ENCODE measurements around the gene SETD1A. TPM values are rescaled to one million over a fixed set of nuclear protein-coding genes. Genes with fewer than 3 reads are reported as not detected.
A peak's percentile ranks its signal among the peaks of the same experiment; 100 is the strongest.
"Not testable (repeated sequence)": the region's sequence is repeated elsewhere in the genome, so short reads cannot be mapped to it uniquely, and the experiment has no call there.

The SETD1A gene
- total RNA-seq, 1 donor from 2014 or later, result 4.7 TPM

DNA sequence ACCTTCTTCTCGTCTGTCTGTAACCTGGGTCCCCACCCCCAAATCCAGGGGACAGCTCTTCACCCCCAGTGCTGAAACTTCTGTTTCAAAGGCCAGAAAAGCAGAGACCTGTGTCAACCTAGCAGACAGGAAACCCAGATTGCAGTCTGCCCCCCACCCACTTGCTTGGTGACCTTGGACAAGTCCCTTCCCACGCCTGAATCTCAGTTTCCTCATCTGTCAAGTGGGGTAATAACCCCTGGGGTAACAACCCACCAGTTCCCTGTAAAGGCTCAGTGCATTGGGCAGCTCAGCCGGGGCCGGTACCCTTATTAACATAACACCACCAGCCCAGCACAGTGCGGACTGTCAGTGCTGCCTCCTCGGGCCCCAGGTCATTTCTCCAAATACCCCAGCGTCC lies 51.6 kb downstream of the SETD1A start:
- TF ChIP-seq, protein P1, sequence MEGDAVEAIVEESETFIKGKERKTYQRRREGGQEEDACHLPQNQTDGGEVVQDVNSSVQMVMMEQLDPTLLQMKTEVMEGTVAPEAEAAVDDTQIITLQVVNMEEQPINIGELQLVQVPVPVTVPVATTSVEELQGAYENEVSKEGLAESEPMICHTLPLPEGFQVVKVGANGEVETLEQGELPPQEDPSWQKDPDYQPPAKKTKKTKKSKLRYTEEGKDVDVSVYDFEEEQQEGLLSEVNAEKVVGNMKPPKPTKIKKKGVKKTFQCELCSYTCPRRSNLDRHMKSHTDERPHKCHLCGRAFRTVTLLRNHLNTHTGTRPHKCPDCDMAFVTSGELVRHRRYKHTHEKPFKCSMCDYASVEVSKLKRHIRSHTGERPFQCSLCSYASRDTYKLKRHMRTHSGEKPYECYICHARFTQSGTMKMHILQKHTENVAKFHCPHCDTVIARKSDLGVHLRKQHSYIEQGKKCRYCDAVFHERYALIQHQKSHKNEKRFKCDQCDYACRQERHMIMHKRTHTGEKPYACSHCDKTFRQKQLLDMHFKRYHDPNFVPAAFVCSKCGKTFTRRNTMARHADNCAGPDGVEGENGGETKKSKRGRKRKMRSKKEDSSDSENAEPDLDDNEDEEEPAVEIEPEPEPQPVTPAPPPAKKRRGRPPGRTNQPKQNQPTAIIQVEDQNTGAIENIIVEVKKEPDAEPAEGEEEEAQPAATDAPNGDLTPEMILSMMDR (conservative IDR thresholded peaks at IDR 0.05; ENCODE audit: low read depth, low read length), result no peak
- no peak overlapping the region for H3K4me3 ChIP-seq (ENCODE audit: low read depth, low read length)
- no peak for DNase-seq (ENCODE audit: low read depth)

DNA sequence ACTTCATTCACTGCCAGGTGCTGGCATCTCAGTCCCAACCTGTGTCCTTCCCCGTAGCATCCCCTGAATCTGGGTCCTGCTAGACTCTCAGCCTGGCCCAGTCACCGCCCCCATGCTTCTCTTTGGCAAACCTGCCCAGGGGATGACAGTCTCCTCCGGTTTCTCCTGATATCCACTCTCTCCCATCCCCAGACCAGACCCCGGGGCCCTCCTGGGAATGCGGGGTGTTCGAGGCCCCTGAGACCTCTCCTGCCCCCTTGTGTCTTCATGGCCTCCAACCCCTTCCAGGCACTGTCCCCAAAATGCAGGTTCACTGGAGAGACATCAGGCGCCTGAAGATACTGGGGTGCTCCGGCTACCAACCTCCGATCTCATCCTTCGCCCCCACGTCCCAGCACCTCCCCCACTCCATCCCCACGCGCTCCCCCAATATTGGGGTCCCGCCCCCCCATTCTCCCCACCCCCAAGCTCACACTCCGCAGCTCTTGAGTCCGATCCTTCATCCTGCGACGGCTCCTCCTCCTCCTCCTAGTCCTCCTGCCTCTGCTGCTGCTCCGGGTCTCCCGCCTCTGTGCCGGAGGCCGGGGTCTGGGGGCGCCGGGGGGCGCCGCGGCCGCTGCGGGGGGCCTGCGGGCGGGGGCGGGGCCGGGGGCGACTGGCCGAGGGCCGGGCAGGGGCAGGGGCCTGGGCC lies 52.5 kb downstream of the SETD1A start:
- TF ChIP-seq, protein P1 (conservative IDR thresholded peaks at IDR 0.05; ENCODE audit: low read depth, low read length), result peak; percentile 10
- H3K4me3 ChIP-seq (ENCODE audit: low read depth, low read length), result no peak overlapping the region
- DNase-seq (ENCODE audit: low read depth), result no peak

DNA sequence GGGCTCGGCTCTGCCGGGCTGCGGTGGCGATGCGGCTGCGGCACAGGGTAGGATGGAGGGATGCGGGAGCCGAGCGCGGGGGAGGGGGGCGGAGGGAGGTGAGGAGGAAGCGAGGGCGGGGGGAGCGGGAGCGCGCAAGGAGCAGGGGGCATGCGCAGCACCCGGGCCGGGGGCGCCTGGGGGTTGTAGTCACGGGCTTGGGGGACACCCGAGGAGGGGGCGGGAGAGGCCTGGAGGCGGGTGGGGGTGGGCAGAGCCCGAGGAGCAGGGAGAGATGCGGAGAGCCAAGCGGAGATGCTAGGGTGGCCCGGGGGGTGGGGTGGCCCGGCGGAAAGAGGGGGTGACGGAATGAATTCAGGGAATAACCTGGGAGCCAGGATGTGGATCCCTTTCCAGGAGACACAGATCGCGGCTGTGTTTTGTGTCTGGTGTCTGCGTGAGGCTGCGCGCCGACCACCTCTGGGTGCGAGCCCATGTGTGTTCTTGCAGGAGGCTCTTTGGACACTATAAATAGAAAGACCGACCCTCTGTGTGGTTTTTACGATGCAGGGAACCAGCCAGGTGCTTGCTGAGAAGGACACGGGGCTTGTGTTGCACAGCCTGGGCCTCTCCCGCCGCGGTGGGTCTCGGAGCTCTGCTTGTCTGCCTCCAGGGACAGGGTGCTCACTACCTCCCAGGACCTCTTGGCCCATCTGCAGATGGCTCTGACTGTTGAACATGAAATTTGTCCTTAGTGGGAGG lies 53.2 kb downstream of the SETD1A start, which contains the start of gene STX1B:
Gene STX1B (minus strand): TSS at position 54 of the 741 bp plus-strand sequence. CDS start 242 bp downstream, outside the sequence.
- TF ChIP-seq, protein P1 (conservative IDR thresholded peaks at IDR 0.05; ENCODE audit: low read depth, low read length), result no peak
- H3K4me3 ChIP-seq (ENCODE audit: low read depth, low read length), result peak within 1 kb of the TSS; percentile 7
- no peak for DNase-seq (ENCODE audit: low read depth)

DNA sequence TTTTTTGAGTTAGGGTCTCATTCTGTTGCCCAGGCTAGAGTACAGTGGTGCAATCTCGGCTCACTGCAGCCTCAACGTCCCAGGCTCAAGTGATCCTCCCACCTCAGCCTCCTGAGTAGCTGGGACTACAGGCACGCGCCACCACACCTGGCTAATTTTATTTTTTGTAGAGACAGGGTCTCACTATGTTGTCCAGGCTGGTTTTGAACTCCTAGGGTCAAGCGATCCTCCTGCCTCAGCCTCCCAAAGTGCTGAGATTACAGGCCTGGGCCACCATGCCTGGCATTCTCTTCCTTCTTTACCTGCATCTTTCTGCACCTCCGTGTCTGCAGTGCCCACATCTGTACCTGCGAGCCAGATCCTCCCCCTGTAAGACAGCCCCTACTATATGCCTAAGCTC lies 54.3 kb downstream of the SETD1A start:
- not testable (repeated sequence) for DNase-seq (ENCODE audit: low read depth); H3K4me3 ChIP-seq (ENCODE audit: low read depth, low read length)

DNA sequence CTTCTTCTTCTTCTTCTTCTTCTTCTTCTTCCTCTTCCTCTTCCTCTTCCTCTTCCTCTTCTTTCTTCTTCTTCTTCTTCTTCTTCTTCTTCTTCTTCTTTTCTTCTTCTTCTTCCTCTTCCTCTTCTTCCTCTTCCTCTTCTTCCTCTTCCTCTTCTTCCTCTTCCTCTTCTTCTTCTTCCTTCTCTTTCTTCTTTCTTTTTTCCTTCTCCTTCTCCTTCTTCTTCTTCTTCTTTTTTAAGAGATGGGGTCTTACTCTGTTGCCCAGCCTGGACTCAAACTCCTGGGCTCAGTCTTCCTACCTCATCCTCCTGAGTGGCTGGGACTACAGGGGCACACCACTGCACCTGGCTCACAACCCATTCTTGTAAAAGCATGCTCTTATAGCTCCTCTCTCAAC lies 55.7 kb downstream of the SETD1A start:
- H3K4me3 ChIP-seq (ENCODE audit: low read depth, low read length); DNase-seq (ENCODE audit: low read depth): not testable (repeated sequence)

DNA sequence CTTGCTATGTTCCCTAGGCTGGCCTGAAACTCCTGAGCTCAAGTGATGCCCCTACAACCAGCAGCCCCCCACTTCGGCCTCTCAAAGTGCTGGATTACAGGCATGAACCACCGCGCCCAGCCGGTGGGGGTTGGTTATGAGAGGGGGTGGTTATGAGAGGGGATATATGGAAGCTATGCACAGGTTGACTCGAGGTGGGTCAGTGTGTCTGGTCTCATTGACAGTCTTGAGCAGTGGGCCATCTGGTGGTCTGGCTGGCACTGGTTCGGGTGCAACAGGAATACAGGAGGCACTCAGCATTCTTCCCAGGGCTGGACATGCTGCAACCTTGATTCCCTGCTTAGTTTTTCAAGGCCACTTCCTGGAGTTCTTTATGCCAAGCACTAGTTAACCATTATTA lies 58.5 kb downstream of the SETD1A start:
- TF ChIP-seq, protein P1 (conservative IDR thresholded peaks at IDR 0.05; ENCODE audit: low read depth, low read length), result peak; percentile 20
- H3K4me3 ChIP-seq (ENCODE audit: low read depth, low read length), result no peak overlapping the region
- DNase-seq (ENCODE audit: low read depth), result no peak

DNA sequence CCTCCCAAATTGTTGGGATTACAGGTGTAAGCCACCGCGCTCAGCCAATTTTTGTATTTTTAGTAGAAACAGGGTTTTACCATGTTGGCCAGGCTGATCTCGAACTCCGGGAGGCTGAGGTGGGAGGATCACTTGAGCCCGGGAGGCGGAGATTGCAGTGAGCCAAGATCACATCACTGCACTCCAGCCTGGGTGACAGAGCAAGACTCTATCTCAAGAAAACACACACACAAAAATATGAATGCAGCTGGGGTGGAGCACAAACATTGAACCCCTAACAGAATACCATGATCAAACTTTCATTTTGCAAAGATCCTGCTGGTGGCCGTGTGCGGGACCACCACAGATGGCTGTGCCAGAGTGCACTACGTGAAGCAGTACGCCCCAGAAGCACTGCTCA lies 60.2 kb downstream of the SETD1A start:
- not testable (repeated sequence) for H3K4me3 ChIP-seq (ENCODE audit: low read depth, low read length); DNase-seq (ENCODE audit: low read depth)

DNA sequence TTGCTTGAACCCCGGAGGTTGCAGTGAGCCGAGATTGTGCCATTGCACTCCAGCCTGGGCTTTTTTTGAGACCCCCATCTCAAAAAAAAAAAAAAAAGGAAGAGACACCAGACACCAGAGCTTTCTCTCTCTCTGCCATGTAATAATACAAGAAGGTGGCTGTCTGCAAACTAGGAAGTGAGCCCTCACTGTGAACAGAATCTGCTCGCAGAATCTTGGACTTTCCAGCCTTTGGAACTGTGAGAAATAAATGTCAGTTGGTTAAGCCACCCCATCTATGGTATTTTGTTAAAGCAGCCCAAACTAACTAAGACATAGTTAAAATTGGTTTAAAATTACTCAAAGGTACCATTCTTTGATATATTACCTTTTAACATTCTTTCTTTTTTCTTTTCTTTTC lies 63.0 kb downstream of the SETD1A start:
- TF ChIP-seq, protein P1 (conservative IDR thresholded peaks at IDR 0.05; ENCODE audit: low read depth, low read length), result no peak
- no peak for DNase-seq (ENCODE audit: low read depth)

More for the DNA sequence above, 63.0 kb downstream of the SETD1A start:
- no peak overlapping the region for H3K4me3 ChIP-seq (ENCODE audit: low read depth, low read length)
